Measurements from ENCODE around the gene FBXL20. TPM values are rescaled to one million over a fixed set of nuclear protein-coding genes. Genes with fewer than 3 reads are reported as not detected.

Gene FBXL20
- total RNA-seq, 3 donors from 2014 or later, result 17.0 to 33.1 (median 25.3) TPM

DNA sequence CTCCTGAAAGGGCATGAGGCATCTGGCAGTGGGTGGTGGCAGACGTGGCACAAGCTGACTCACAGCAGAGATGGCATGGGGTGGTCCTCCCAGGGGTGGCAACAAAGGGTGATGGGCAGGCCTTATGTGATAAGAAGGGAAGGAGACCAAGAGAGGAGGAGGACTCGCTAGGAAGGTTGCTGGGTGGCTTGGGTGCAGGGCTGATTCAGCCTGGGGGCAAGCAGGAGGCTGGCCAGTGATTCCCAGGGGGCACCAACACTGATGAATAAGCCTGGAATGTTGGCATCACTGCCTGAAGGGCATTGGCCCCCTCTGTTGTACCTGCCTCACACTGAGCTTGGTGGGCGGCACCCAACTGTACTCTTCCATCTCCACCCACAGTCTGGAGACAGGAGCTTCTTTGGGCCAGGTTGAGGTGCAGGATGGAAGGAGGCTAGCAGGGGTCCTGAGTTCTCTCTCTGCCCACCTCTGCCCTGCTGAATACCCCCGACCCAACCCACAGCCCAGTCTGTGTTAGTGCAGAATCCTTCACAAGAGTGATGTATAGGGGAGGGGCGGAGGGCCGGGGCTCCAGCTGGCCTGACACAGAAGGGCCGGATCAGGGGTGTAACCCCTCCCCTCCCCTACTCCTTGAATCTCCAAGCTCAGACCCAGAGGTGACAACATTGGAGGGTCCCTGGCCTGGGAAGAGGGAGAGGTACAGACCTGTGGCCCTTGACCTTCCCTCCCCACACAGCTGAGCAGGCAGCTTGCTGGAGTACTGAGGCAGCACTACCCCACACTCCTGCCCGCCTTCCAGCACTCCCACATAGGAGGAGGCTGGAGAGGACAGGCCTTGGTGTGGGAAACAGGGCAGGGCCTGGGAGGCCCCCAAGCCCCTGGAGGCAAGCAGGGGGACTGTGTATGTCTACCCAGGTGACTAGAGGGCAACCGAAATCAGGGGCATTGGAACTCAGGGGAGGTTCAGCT, 178.3 kb downstream of the FBXL20 start:
- Histone ChIP-seq H3K27ac (peak overlapping the region; percentile 83 to 87), H3K4me1 (peaks cover 6% of the 10 kb centered on the region in 2 donors), H3K4me3 (peak overlapping the region in 2 of 3 donors; percentile 75 to 87), H3K27me3 (peaks cover 4 to 7% of the 10 kb centered on the region in 2 donors), H3K36me3 (no peaks in the 10 kb centered on the region), H3K9me3 (no peaks in the 10 kb centered on the region)
- intact Hi-C loops (cut with DNase I; ENCODE audit: low total_unique reads), result no loop called here
- DNase-seq (ENCODE audit: low spot score in 2 of 2), result no peak
- no peak for TF ChIP-seq POLR2A (IDR thresholded peaks at IDR 0.05)

DNA sequence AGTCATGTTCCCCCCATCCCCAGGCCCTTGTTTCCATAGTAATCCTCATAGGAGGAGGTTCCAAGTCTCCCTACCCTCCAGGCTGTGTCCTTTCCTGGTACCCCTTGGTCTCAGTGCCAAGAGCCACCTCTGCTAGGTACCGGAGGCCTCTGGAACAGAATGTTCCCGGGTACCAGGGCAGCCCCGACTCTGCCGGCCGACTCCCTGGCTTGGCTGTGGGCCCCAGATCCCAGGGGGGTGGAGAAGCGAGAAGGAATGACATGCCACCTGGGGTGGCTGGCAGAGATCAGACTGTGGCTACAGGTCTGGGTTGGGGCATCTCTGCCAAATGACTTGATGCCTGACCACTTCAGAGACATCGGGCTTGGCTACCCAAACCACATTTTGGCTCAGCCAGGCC, 179.3 kb downstream of the FBXL20 start:
- peak; percentile 71 to 95 for DNase-seq (ENCODE audit: low spot score in 2 of 2)
- intact Hi-C loops (cut with DNase I; ENCODE audit: low total_unique reads), result no loop called here
- Histone ChIP-seq H3K36me3 (no peaks in the 10 kb centered on the region), H3K27me3 (peaks cover 4 to 7% of the 10 kb centered on the region in 2 donors), H3K27ac (peak overlapping the region; percentile 83 to 87), H3K4me3 (peak overlapping the region in 2 of 3 donors; percentile 75 to 87), H3K9me3 (no peaks in the 10 kb centered on the region), H3K4me1 (peaks cover 6 to 10% of the 10 kb centered on the region in 2 donors)
- no peak for TF ChIP-seq POLR2A (IDR thresholded peaks at IDR 0.05)
- peak; percentile 66 to 86 (median 73) for TF ChIP-seq POLR2AphosphoS5 (IDR thresholded peaks at IDR 0.05)

DNA sequence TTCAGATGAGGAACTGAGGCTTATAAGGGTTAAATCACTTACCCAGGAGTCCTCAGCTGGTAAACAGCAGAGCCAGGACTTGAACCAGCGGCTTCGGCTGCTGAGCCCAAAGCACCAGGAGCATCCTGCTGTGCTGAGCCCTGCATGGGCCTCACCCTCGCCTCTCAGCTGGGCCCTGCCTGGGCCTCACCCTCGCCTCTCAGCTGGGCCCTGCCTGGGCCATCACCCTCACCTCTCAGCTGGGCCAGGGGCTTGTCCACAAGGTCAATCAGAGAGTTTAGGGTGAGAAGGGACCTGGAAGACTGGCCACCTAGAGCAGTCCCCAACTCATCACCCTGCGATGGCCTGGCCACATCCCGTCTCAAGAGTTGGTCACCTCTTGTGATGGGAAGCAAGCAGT, 179.9 kb downstream of the FBXL20 start:
- Histone ChIP-seq H3K36me3 (no peaks in the 10 kb centered on the region), H3K9me3 (no peaks in the 10 kb centered on the region), H3K4me1 (peaks cover 6 to 10% of the 10 kb centered on the region in 2 donors), H3K27me3 (peaks cover 4 to 7% of the 10 kb centered on the region in 2 donors), H3K27ac (peak overlapping the region; percentile 83 to 87), H3K4me3 (peak overlapping the region in 1 of 3 donors; percentile 87)
- intact Hi-C loops (cut with DNase I; ENCODE audit: low total_unique reads), result no loop called here
- no peak for DNase-seq (ENCODE audit: low spot score in 2 of 2)
- TF ChIP-seq POLR2AphosphoS5 (IDR thresholded peaks at IDR 0.05) (no peak), POLR2A (IDR thresholded peaks at IDR 0.05) (no peak)
- TF ChIP-seq, protein P1, sequence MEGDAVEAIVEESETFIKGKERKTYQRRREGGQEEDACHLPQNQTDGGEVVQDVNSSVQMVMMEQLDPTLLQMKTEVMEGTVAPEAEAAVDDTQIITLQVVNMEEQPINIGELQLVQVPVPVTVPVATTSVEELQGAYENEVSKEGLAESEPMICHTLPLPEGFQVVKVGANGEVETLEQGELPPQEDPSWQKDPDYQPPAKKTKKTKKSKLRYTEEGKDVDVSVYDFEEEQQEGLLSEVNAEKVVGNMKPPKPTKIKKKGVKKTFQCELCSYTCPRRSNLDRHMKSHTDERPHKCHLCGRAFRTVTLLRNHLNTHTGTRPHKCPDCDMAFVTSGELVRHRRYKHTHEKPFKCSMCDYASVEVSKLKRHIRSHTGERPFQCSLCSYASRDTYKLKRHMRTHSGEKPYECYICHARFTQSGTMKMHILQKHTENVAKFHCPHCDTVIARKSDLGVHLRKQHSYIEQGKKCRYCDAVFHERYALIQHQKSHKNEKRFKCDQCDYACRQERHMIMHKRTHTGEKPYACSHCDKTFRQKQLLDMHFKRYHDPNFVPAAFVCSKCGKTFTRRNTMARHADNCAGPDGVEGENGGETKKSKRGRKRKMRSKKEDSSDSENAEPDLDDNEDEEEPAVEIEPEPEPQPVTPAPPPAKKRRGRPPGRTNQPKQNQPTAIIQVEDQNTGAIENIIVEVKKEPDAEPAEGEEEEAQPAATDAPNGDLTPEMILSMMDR (IDR thresholded peaks at IDR 0.05), result no peak

DNA sequence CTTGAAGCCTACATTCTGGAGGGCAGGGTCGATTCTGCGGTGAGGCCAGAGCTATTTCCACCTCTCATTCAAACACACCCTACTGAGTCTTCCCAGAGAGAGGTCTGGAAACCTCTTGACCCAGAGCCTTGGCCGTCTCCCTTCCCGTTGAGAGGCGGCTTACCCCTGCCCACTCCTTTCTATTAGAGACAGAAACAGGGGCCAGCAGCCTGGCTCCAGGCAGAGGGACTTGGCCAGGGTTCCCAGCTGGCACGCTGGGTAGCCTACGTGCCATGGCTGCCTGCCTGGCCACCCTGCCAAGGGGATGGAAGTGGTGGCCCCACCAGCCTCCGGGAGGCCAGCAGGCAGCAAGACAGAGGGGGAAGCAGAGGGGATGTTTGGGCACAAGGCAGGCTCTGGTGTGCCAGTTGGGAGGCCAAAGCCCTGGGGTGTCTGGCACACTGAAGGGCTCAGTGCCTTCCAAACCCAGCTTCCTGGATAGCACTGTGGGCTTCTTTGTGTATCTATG, 181.7 kb downstream of the FBXL20 start:
- H3K9me3 ChIP-seq, result no peaks in the 10 kb centered on the region
- H3K27ac ChIP-seq, result peak overlapping the region; percentile 83 to 87
- H3K4me3 ChIP-seq, result peak overlapping the region in 1 of 3 donors; percentile 45
- H3K36me3 ChIP-seq, result no peaks in the 10 kb centered on the region
- H3K27me3 ChIP-seq, result peaks cover 0 to 2% of the 10 kb centered on the region in 2 donors
- intact Hi-C loops (cut with DNase I; ENCODE audit: low total_unique reads), result loop anchor here (1.0 kb wide), 1 partner anchor 10 kb away; no protein-coding TSS in a partner anchor
- peak in 2 of 3 donors; percentile 67 to 79 for TF ChIP-seq POLR2AphosphoS5 (IDR thresholded peaks at IDR 0.05)
- TF ChIP-seq, protein P1 (IDR thresholded peaks at IDR 0.05), result no peak
- H3K4me1 ChIP-seq, result peaks cover 0 to 4% of the 10 kb centered on the region in 2 donors
- DNase-seq (ENCODE audit: low spot score in 2 of 2), result peak in 1 of 2 donors; percentile 94

DNA sequence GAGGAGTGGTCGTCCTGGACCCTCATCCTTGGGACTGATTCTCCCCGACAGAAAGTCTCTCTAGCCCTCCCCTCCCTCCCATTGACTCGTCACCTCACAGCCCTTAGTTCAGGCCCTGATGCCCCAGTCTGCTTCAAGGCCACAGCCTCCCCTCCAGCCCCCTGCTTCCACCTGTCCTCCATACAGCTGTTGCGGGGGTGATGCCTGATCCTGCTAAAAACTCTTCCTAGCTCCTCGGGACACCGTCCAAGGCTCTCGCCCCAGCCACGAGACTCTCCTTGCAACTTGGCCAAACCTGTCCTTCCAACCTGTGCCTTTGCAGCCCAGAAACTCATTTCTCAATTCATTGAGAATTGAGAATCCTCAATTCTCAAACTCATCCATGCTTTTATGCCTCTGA, 182.5 kb downstream of the FBXL20 start:
- Histone ChIP-seq H3K4me1 (peaks cover 0 to 4% of the 10 kb centered on the region in 2 donors), H3K9me3 (no peaks in the 10 kb centered on the region), H3K36me3 (no peaks in the 10 kb centered on the region), H3K4me3 (peak overlapping the region in 1 of 3 donors; percentile 45), H3K27ac (peak overlapping the region; percentile 34 to 87), H3K27me3 (no peaks in the 10 kb centered on the region)
- intact Hi-C loops (cut with DNase I; ENCODE audit: low total_unique reads), result no loop called here
- DNase-seq (ENCODE audit: low spot score in 2 of 2), result no peak
- TF ChIP-seq POLR2AphosphoS5 (IDR thresholded peaks at IDR 0.05) (no peak), POLR2A (IDR thresholded peaks at IDR 0.05) (no peak)
- TF ChIP-seq, protein P1 (IDR thresholded peaks at IDR 0.05), result no peak

Data from breast epithelium (tissue), 4 donors.